NT2/D1 (cell line): ENCODE data around the gene MBD3L5.

Experiments used
- SUZ12 ChIP-seq: IDR thresholded peaks from 2 replicates; pipeline ENCODE4 v1.6.1; 2011; ENCODE audit not compliant: insufficient read length, insufficient read depth; ENCODE audit errors: extremely low read depth
- YY1 ChIP-seq: IDR thresholded peaks from 2 replicates; pipeline ENCODE4 v1.6.1; 2011; ENCODE audit not compliant: insufficient read length, insufficient read depth
- ZNF274 ChIP-seq: IDR thresholded peaks from 2 replicates; pipeline ENCODE4 v1.6.1; 2011; ENCODE audit warnings: mild to moderate bottlenecking, low read depth, low read length

GRCh38 chr19:7018828-7019227 lies 11.6 kb upstream of the MBD3L5 start:
- TF ChIP-seq YY1 (no peak), ZNF274 (no peak), SUZ12 (no peak)
